Smooth muscle cell (in vitro differentiated cells): ENCODE data around the gene HHAT. TPM values are rescaled to one million over a fixed set of nuclear protein-coding genes. Genes with fewer than 3 reads are reported as not detected.

ENCODE experiments used
- DNase-seq: peaks from one replicate; lab custom pipeline; 2025; ENCODE audit not compliant: unreplicated experiment; lab: John Stamatoyannopoulos, UW
- H2AFZ ChIP-seq: fragments of 200-600 bp; sonication (generic); 2 replicates; pipeline ENCODE4 v1.6.0; 2016; ENCODE audit warnings: antibody characterized with exemption, low read depth, mild to moderate bottlenecking
- H3F3A ChIP-seq: fragments of 200-600 bp; sonication (generic); 2 replicates; pipeline ENCODE4 v1.6.0; 2017; ENCODE audit warnings: antibody characterized with exemption, low read depth
- H3K27ac ChIP-seq: fragments of 200-600 bp; sonication (generic); 2 replicates; pipeline ENCODE4 v1.5.1; 2016; ENCODE audit warnings: low read depth, mild to moderate bottlenecking
- H3K27me3 ChIP-seq: fragments of 200-600 bp; sonication (generic); 2 replicates; pipeline ENCODE4 v1.6.1; 2016; ENCODE audit warnings: low read depth, mild to moderate bottlenecking
- H3K36me3 ChIP-seq: fragments of 200-600 bp; sonication (generic); 2 replicates; pipeline ENCODE4 v1.5.1; 2016; ENCODE audit warnings: low read depth
- H3K4me1 ChIP-seq: fragments of 200-600 bp; sonication (generic); 2 replicates; pipeline ENCODE4 v1.5.1; 2016; ENCODE audit warnings: low read depth
- H3K4me2 ChIP-seq: fragments of 200-600 bp; sonication (generic); 2 replicates; pipeline ENCODE4 v1.6.0; 2016; ENCODE audit warnings: mild to moderate bottlenecking
- H3K4me3 ChIP-seq: fragments of 200-600 bp; sonication (generic); 2 replicates; pipeline ENCODE4 v1.5.1; 2016; ENCODE audit warnings: mild to moderate bottlenecking
- H3K79me2 ChIP-seq: fragments of 200-600 bp; sonication (generic); 2 replicates; pipeline ENCODE4 v1.6.0; 2016; ENCODE audit warnings: low read depth, mild to moderate bottlenecking
- H3K9ac ChIP-seq: fragments of 200-600 bp; sonication (generic); 2 replicates; pipeline ENCODE4 v1.6.0; 2016; ENCODE audit warnings: low read depth
- H3K9me3 ChIP-seq: fragments of 200-600 bp; sonication (generic); replicated peaks from 2 replicates; pipeline ENCODE4 v1.5.1; 2016; ENCODE audit warnings: low read depth
- H4K20me1 ChIP-seq: fragments of 200-600 bp; sonication (generic); 2 replicates; pipeline ENCODE4 v1.6.0; 2016; ENCODE audit warnings: low read depth
- WGBS: methylation state at CpG from one replicate; pipeline ENCODE4 v1.1.7; 2016; ENCODE audit warnings: low lambda C conversion rate; 5-methylcytosine and 5-hydroxymethylcytosine counted together
- polyA plus RNA-seq: library from polyadenylated mRNA; unstranded; fragments of >200 nt; fragmentation: Nextera tagmentation; extraction: Ambion mirVana; gene quantifications from 2 replicates; pipeline ENCODE4 v1.2.1, GENCODE V29; 2016
- total RNA-seq: library from RNA; depleted of rRNA; stranded (reverse); fragments of >200 nt; gene quantifications from 2 replicates; pipeline ENCODE4 v1.2.3, GENCODE V29; 2014
- TF ChIP-seq, protein P1 (sequence below): fragments of 200-600 bp; sonication (generic); IDR thresholded peaks from 2 replicates; pipeline ENCODE4 v1.5.1; 2017; ENCODE audit warnings: borderline replicate concordance, mild to moderate bottlenecking, antibody characterized with exemption; ENCODE audit not compliant: insufficient read depth, poor library complexity, severe bottlenecking

The HHAT gene
- total and polyA plus RNA-seq, 2 experiments from 2014 or later: 4.6 to 9.8 TPM

DNA sequence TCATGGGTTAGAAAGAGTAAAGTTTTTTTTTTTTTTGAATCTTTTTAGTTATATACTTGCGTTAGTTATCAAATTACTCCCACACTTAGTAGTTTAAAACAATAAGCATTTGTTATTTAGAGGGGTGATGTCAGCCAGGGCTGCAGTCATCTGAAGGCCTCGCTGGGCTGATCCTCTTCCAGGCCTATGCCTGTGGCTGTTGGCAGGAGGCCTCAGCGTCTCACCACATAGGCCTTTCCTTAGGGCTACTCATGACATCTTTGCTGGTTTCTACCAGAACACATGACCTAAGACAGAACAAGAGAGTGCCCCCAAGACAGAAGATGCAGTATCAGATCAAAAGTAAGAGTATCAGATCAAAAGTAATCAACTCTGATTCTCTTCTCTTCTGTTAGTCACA lies 167.4 kb downstream of the HHAT start:
- no peaks in the 10 kb centered on the region for H4K20me1 ChIP-seq
- WGBS: 83% methylated on average over 3 of the region's 3 CpGs
- H3F3A ChIP-seq: no peaks in the 10 kb centered on the region
- no peaks in the 10 kb centered on the region for H3K27me3 ChIP-seq
- no peaks in the 10 kb centered on the region for H3K4me1 ChIP-seq
- no peak overlapping the region for H3K27ac ChIP-seq
- H3K4me2 ChIP-seq: no peak overlapping the region
- H3K79me2 ChIP-seq: no peaks in the 10 kb centered on the region
- no peak overlapping the region for H2AFZ ChIP-seq
- no peaks in the 10 kb centered on the region for H3K9me3 ChIP-seq
- no peaks in the 10 kb centered on the region for H3K36me3 ChIP-seq
- H3K4me3 ChIP-seq: no peak overlapping the region
- no peak overlapping the region for H3K9ac ChIP-seq
- DNase-seq: no peak
- TF ChIP-seq, protein P1, sequence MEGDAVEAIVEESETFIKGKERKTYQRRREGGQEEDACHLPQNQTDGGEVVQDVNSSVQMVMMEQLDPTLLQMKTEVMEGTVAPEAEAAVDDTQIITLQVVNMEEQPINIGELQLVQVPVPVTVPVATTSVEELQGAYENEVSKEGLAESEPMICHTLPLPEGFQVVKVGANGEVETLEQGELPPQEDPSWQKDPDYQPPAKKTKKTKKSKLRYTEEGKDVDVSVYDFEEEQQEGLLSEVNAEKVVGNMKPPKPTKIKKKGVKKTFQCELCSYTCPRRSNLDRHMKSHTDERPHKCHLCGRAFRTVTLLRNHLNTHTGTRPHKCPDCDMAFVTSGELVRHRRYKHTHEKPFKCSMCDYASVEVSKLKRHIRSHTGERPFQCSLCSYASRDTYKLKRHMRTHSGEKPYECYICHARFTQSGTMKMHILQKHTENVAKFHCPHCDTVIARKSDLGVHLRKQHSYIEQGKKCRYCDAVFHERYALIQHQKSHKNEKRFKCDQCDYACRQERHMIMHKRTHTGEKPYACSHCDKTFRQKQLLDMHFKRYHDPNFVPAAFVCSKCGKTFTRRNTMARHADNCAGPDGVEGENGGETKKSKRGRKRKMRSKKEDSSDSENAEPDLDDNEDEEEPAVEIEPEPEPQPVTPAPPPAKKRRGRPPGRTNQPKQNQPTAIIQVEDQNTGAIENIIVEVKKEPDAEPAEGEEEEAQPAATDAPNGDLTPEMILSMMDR: no peak

DNA sequence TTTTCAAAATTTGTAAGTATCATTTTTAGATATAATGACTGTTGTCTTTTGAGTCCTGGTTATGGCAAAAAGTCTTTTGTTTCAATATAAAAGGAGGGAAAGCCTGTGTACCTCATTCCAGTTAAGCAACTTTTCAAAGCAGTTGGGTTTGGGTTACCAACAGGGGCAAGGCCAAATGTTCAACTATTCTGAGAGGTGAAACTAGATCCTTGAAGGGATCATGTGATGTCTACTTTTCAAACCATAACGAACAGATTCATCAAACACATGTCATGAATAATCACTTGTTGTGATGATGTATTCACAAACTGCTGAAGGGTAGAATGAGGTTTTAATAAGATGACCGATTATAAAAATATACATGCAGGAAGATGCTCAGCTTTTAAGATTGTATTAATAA lies 171.3 kb downstream of the HHAT start:
- Histone ChIP-seq H3K27ac (no peak overlapping the region), H3K4me2 (no peak overlapping the region), H3K27me3 (no peaks in the 10 kb centered on the region), H3K4me3 (no peak overlapping the region), H3F3A (no peaks in the 10 kb centered on the region), H3K36me3 (no peaks in the 10 kb centered on the region), H4K20me1 (no peaks in the 10 kb centered on the region), H3K9ac (no peak overlapping the region), H2AFZ (no peak overlapping the region), H3K79me2 (no peaks in the 10 kb centered on the region), H3K4me1 (no peaks in the 10 kb centered on the region), H3K9me3 (no peaks in the 10 kb centered on the region)
- no peak for DNase-seq
- TF ChIP-seq, protein P1: no peak
- WGBS: 77% methylated on average over 2 of the region's 2 CpGs

DNA sequence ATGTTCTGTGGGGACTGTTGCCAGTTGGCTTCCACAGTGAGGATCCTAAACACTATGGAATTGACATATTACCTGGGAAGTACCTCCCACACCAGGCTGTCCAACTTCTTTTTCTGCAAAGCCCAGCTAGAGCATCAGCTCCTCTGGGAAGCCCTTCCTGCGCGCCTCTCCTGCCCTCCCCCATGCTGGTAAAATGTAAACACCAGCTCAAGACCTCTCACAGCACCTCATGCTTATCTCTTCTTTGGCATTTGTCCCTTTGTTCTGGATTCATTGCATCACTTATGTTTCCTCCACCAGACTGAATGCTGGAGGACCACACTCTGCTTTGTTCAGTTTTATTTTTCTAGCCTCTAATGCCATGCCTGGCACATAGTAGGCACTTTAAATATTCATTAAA lies 172.1 kb downstream of the HHAT start:
- Histone ChIP-seq H3K9me3 (no peaks in the 10 kb centered on the region), H3K4me1 (no peaks in the 10 kb centered on the region), H3K36me3 (no peaks in the 10 kb centered on the region), H3F3A (no peaks in the 10 kb centered on the region), H3K9ac (no peak overlapping the region), H3K4me3 (no peak overlapping the region), H3K27ac (no peak overlapping the region), H3K79me2 (no peaks in the 10 kb centered on the region), H4K20me1 (no peaks in the 10 kb centered on the region), H2AFZ (no peak overlapping the region), H3K27me3 (no peaks in the 10 kb centered on the region), H3K4me2 (no peak overlapping the region)
- no peak for DNase-seq
- 87% methylated on average over 2 of the region's 2 CpGs for WGBS
- TF ChIP-seq, protein P1: no peak

DNA sequence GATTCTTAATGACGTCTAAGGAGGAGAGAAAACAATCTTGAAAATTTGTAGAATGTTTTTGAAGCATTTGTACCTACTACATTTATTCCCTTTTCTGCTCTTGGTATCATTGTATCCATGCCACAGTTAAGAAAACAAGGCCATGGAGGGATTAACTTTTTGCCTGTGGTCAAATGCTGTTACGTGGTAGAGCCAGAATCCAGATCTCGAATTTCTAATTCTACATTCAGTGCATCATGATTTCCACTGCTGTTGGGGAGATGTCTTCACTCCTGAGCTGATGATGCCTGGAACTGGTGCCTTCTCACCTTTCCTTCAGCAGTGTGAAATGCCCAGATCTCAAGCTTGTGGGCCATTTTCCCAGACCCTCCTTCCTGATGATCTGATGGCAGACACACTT lies 175.6 kb downstream of the HHAT start:
- DNase-seq: no peak
- no peaks in the 10 kb centered on the region for H4K20me1 ChIP-seq
- H2AFZ ChIP-seq: no peak overlapping the region
- no peak overlapping the region for H3K4me2 ChIP-seq
- H3K4me1 ChIP-seq: no peaks in the 10 kb centered on the region
- no peaks in the 10 kb centered on the region for H3K79me2 ChIP-seq
- H3K27ac ChIP-seq: no peak overlapping the region
- no peaks in the 10 kb centered on the region for H3K27me3 ChIP-seq
- H3K36me3 ChIP-seq: no peaks in the 10 kb centered on the region
- 90% methylated on average over 3 of the region's 3 CpGs for WGBS
- H3K9me3 ChIP-seq: no peaks in the 10 kb centered on the region
- TF ChIP-seq, protein P1: no peak
- no peak overlapping the region for H3K9ac ChIP-seq
- no peaks in the 10 kb centered on the region for H3F3A ChIP-seq
- no peak overlapping the region for H3K4me3 ChIP-seq
